ENCODE measurements around the gene CAMTA1.

Gene CAMTA1

GRCh38 chr1:7453038-7453437, 667.8 kb downstream of the CAMTA1 start:
- in situ Hi-C loops (cut with MboI; ENCODE audit: low sequenced_read_pairs) = no loop called here

- in situ Hi-C loops (cut with MboI; ENCODE audit: low sequenced_read_pairs) = no loop called here
These were observed 669.0 kb downstream of the CAMTA1 start for GRCh38 chr1:7454052-7454815.

GRCh38 chr1:7454895-7455784, 669.9 kb downstream of the CAMTA1 start:
- in situ Hi-C loops (cut with MboI; ENCODE audit: low sequenced_read_pairs) = no loop called here

GRCh38 chr1:7455796-7456721, 670.8 kb downstream of the CAMTA1 start:
- in situ Hi-C loops (cut with MboI; ENCODE audit: low sequenced_read_pairs) = no loop called here

- in situ Hi-C loops (cut with MboI; ENCODE audit: low sequenced_read_pairs) = no loop called here
These were observed 671.4 kb downstream of the CAMTA1 start for GRCh38 chr1:7456722-7457082.

GRCh38 chr1:7457811-7458210, 672.6 kb downstream of the CAMTA1 start:
- in situ Hi-C loops (cut with MboI; ENCODE audit: low sequenced_read_pairs) = no loop called here

- in situ Hi-C loops (cut with MboI; ENCODE audit: low sequenced_read_pairs) = no loop called here
These were observed 673.7 kb downstream of the CAMTA1 start for GRCh38 chr1:7458946-7459345.

GRCh38 chr1:7459914-7460313, 674.7 kb downstream of the CAMTA1 start:
- in situ Hi-C loops (cut with MboI; ENCODE audit: low sequenced_read_pairs) = no loop called here

- in situ Hi-C loops (cut with MboI; ENCODE audit: low sequenced_read_pairs) = no loop called here
These were observed 675.6 kb downstream of the CAMTA1 start for GRCh38 chr1:7460807-7461206.

- in situ Hi-C loops (cut with MboI; ENCODE audit: low sequenced_read_pairs) = no loop called here
These were observed 677.4 kb downstream of the CAMTA1 start for GRCh38 chr1:7462617-7463016.

- in situ Hi-C loops (cut with MboI; ENCODE audit: low sequenced_read_pairs) = no loop called here
These were observed 678.3 kb downstream of the CAMTA1 start for GRCh38 chr1:7463526-7463925.

GRCh38 chr1:7464736-7465135, 679.5 kb downstream of the CAMTA1 start:
- in situ Hi-C loops (cut with MboI; ENCODE audit: low sequenced_read_pairs) = no loop called here

GRCh38 chr1:7467476-7468175, 682.4 kb downstream of the CAMTA1 start:
- in situ Hi-C loops (cut with MboI; ENCODE audit: low sequenced_read_pairs) = no loop called here

- in situ Hi-C loops (cut with MboI; ENCODE audit: low sequenced_read_pairs) = no loop called here
These were observed 683.0 kb downstream of the CAMTA1 start for GRCh38 chr1:7468248-7468647.

GRCh38 chr1:7469255-7469938, 684.1 kb downstream of the CAMTA1 start:
- in situ Hi-C loops (cut with MboI; ENCODE audit: low sequenced_read_pairs) = no loop called here

GRCh38 chr1:7470904-7471638, 685.8 kb downstream of the CAMTA1 start:
- in situ Hi-C loops (cut with MboI; ENCODE audit: low sequenced_read_pairs) = no loop called here

GRCh38 chr1:7471836-7472235, 686.6 kb downstream of the CAMTA1 start:
- in situ Hi-C loops (cut with MboI; ENCODE audit: low sequenced_read_pairs) = no loop called here

GRCh38 chr1:7473223-7474142, 688.2 kb downstream of the CAMTA1 start:
- in situ Hi-C loops (cut with MboI; ENCODE audit: low sequenced_read_pairs) = no loop called here
